Mesothelial cell of epicardium (in vitro differentiated cells): Measurements from ENCODE around the gene PRKG2. TPM values are rescaled to one million over a fixed set of nuclear protein-coding genes. Genes with fewer than 3 reads are reported as not detected.

Experiments
- DNase-seq, 2 experiments: peaks; one replicate each; pipeline ENCODE4 v3.0.0; 2021; ENCODE audit warnings: low spot score in 2 of 2; ENCODE audit not compliant: unreplicated experiment in 2 of 2
- H3K27ac Mint-ChIP-seq: 2 replicates; pipeline ENCODE4 v1.8.0; 2021; ENCODE audit warnings: mixed read lengths
- H3K27me3 Mint-ChIP-seq: 2 replicates; pipeline ENCODE4 v1.8.0; 2021; ENCODE audit warnings: low read depth, mixed read lengths
- H3K36me3 Mint-ChIP-seq: 2 replicates; pipeline ENCODE4 v1.8.0; 2021; ENCODE audit warnings: mixed read lengths
- H3K4me1 Mint-ChIP-seq: 2 replicates; pipeline ENCODE4 v1.8.0; 2021; ENCODE audit warnings: mixed read lengths
- H3K4me3 Mint-ChIP-seq: 2 replicates; pipeline ENCODE4 v1.8.0; 2021; ENCODE audit warnings: mild to moderate bottlenecking, moderate library complexity, mixed read lengths
- H3K9me3 Mint-ChIP-seq: 2 replicates; pipeline ENCODE4 v1.8.0; 2021; ENCODE audit warnings: mixed read lengths
- total RNA-seq: library from RNA; stranded (reverse); gene quantifications from 3 replicates; pipeline ENCODE4 v1.2.1, GENCODE V29; 2021
- TF ChIP-seq, protein P1 (sequence below): fragments of 200-600 bp; sonication (generic); IDR thresholded peaks from one replicate; pipeline ENCODE4 v1.5.0; 2021; ENCODE audit warnings: antibody characterized with exemption; ENCODE audit not compliant: unreplicated experiment

PRKG2 gene
- total RNA-seq, 1 donor from 2014 or later, result 0.83 TPM

DNA sequence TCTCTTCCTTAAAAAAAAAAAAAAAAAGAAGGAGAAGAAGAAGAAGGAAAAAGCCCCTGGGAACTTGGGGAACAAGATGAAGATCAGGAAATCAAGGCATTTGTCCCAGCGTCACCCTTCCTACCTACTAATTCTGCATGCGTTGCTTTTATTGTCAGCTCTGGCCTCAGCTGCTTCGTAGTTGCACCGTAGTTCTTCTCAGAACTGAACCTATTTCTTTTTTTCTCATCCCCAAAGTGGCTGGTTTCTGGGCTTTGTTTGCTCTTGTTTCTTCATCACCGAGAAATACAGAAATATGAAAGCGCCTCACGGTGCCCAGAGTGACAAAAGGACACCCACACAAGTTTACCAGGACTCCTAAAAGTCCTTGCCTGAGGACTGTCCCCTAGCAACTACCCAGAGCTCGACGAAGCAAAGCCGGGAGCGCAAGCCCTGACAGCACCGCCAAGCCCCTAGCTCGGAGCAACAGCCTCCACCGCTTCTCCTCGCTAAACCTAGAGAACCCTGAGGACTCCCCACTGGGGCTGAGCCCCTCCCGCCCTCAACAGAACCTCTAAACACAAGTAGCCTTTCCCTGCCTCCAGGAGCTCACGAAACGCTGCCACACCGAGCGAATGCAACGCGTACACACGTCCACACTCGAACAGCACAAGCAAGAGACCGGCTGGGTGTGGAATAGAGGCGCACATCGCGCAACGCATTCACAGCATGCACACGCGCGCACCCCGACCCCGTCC, 710 bp downstream of the PRKG2 start:
- H3K36me3 Mint-ChIP-seq, result no peaks in the 10 kb centered on the region
- no peak overlapping the region for H3K27ac Mint-ChIP-seq
- H3K9me3 Mint-ChIP-seq, result peaks cover 13% of the 10 kb centered on the region
- TF ChIP-seq, protein P1, sequence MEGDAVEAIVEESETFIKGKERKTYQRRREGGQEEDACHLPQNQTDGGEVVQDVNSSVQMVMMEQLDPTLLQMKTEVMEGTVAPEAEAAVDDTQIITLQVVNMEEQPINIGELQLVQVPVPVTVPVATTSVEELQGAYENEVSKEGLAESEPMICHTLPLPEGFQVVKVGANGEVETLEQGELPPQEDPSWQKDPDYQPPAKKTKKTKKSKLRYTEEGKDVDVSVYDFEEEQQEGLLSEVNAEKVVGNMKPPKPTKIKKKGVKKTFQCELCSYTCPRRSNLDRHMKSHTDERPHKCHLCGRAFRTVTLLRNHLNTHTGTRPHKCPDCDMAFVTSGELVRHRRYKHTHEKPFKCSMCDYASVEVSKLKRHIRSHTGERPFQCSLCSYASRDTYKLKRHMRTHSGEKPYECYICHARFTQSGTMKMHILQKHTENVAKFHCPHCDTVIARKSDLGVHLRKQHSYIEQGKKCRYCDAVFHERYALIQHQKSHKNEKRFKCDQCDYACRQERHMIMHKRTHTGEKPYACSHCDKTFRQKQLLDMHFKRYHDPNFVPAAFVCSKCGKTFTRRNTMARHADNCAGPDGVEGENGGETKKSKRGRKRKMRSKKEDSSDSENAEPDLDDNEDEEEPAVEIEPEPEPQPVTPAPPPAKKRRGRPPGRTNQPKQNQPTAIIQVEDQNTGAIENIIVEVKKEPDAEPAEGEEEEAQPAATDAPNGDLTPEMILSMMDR, result no peak
- H3K4me1 Mint-ChIP-seq, result peaks cover 10% of the 10 kb centered on the region
- peaks cover 68% of the 10 kb centered on the region for H3K27me3 Mint-ChIP-seq
- DNase-seq, result no peak
- peak overlapping the region; percentile 70 for H3K4me3 Mint-ChIP-seq

DNA sequence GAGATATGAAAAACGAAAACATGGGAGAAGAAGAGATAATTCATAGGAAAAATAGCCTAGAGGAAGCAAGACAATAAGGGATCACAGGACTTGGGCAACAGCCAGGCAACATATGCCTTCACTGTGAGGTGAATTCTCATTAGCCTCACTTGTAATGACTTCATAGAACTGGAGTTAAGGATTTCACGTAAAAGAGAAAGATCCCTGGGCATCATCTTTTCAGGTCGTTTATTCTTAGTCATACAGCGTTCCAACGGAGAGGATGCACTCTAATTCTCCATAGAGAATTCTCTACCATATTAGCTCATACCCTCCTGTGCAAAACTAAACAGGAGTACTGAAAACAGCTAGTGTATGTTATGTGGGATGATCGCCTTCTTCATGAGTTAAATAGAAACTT, 1.4 kb downstream of the PRKG2 start:
- Mint-ChIP-seq H3K4me3 (no peak overlapping the region), H3K27ac (no peak overlapping the region), H3K27me3 (peaks cover 66% of the 10 kb centered on the region), H3K4me1 (peaks cover 10% of the 10 kb centered on the region), H3K9me3 (peaks cover 13% of the 10 kb centered on the region), H3K36me3 (no peaks in the 10 kb centered on the region)
- TF ChIP-seq, protein P1, result no peak
- no peak for DNase-seq

DNA sequence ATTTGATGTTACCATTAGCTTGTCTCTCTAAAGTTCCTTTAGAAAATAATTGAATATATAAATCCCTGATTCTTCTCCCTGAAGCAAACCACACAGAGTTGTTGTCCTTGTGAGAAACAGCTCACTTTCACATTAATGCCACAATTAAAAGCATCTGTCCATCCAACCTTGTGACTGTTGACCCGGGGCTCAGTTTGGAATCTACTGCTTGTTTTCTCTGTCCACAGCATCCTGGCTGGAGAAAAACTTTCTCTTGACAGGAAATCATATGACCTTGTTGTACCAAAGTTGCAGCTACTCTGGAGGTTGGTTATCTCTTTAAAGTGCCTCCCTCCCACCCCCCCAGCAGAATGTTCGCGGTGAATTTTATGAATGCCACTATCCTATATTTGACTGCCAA, 3.1 kb downstream of the PRKG2 start:
- H3K27ac Mint-ChIP-seq, result no peak overlapping the region
- peaks cover 66% of the 10 kb centered on the region for H3K27me3 Mint-ChIP-seq
- H3K36me3 Mint-ChIP-seq, result no peaks in the 10 kb centered on the region
- peaks cover 10% of the 10 kb centered on the region for H3K4me1 Mint-ChIP-seq
- no peak for DNase-seq
- H3K4me3 Mint-ChIP-seq, result no peak overlapping the region
- TF ChIP-seq, protein P1, result no peak
- H3K9me3 Mint-ChIP-seq, result peaks cover 13% of the 10 kb centered on the region

DNA sequence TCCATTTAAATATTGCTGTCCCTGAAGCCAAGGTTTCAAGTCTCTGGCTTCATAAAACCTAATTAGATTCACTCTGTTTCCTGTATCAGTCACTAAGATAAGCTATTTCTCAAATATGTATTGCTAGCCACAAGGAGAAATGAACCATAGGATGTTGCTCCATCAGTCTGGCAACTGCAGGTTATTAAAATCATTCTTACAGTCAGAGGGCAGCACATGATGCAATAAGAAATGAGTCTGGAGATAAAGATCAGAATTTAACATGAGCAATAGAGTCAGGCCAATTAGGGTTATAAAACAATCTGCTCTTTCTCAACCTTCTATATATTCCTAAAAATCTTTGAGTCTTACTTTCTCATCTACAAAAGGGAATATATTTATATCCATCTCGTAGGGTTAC, 7.2 kb downstream of the PRKG2 start:
- no peak for DNase-seq
- H3K27ac Mint-ChIP-seq, result no peak overlapping the region
- no peak overlapping the region for H3K4me3 Mint-ChIP-seq
- peaks cover 81% of the 10 kb centered on the region for H3K27me3 Mint-ChIP-seq
- H3K36me3 Mint-ChIP-seq, result no peaks in the 10 kb centered on the region
- no peaks in the 10 kb centered on the region for H3K4me1 Mint-ChIP-seq
- TF ChIP-seq, protein P1, result no peak
- peaks cover 13% of the 10 kb centered on the region for H3K9me3 Mint-ChIP-seq

DNA sequence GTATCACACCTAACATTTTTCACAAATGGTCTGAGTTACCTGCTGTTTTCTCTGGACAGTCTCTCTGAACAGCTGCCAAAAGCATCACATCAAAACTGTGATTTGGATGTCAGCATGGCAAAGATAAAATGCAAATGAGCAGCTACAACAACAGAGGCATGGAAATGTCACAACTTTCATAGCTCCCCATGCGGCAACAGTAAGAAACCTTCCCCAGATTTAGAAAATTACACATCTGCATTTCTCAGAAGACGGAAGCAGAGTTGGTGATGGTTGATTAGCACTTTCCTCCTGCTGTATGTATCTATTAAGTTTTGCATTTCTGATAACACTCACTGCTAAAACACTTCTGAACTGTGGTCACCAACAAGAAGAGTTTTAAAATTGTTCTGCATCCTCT, 9.7 kb downstream of the PRKG2 start:
- no peaks in the 10 kb centered on the region for H3K36me3 Mint-ChIP-seq
- peaks cover 8% of the 10 kb centered on the region for H3K9me3 Mint-ChIP-seq
- H3K27me3 Mint-ChIP-seq, result peaks cover 82% of the 10 kb centered on the region
- no peak overlapping the region for H3K4me3 Mint-ChIP-seq
- no peak overlapping the region for H3K27ac Mint-ChIP-seq
- DNase-seq, result no peak
- no peaks in the 10 kb centered on the region for H3K4me1 Mint-ChIP-seq
- TF ChIP-seq, protein P1, result no peak
